Measurements from ENCODE around the gene FREY1. TPM values are rescaled to one million over a fixed set of nuclear protein-coding genes. Genes with fewer than 3 reads are reported as not detected.

The FREY1 gene
- total and polyA plus RNA-seq, 2 of the 8 experiments (the other 6 are each of a cell fraction or from before 2014, with no cell fraction given) = 0.32 to 1.1 TPM

DNA sequence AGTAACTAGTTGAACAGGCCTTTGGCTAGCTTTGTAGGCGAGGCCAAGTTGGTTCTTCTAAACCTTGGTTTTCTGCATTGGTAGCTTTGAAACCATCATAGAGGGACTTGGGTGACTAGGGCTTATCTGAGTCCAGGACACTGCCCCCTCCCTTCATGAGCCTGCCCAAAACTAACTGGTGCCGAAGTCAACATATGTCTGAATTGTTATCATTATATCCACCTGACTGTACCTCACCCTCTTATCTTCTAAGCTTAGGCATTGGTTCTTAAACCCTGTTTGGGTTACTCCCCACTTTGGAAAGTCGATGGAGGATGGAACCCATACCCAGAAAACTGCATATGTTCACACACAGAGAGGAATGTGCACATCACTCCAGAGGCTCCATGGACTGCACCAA, 29.2 kb downstream of the FREY1 start (continued):
- TF ChIP-seq BCL11A (IDR thresholded peaks at IDR 0.05; ENCODE audit: low read depth in 2 of 2, low read length in 2 of 2) (no peak), POLR2A (IDR thresholded peaks at IDR 0.05; ENCODE audit: control extremely low read depth in 1 of 2, low read depth in 2 of 2, low read length in 2 of 2) (no peak)
